22Rv1 (cell line): ENCODE data around the gene TUSC1.

Experiments
- H3K27ac ChIP-seq: fragments of 450-650 bp; 2 replicates; pipeline ENCODE4 v1.5.1; 2017
- ZFX ChIP-seq: fragments of 450-650 bp; IDR thresholded peaks from 2 replicates; pipeline ENCODE4 v1.6.1; 2017; ENCODE audit warnings: antibody characterized with exemption, borderline replicate concordance
- TF ChIP-seq, protein P1 (sequence below): fragments of 450-650 bp; IDR thresholded peaks from 2 replicates; pipeline ENCODE4 v1.5.1; 2017; ENCODE audit warnings: mild to moderate bottlenecking

Gene TUSC1

GRCh38 chr9:25678147-25678666 lies at the start of gene TUSC1:
TSS of gene TUSC1 (minus strand) at chr9:25678444. CDS start at chr9:25678312, 132 bp downstream.
- TF ChIP-seq, protein P1, sequence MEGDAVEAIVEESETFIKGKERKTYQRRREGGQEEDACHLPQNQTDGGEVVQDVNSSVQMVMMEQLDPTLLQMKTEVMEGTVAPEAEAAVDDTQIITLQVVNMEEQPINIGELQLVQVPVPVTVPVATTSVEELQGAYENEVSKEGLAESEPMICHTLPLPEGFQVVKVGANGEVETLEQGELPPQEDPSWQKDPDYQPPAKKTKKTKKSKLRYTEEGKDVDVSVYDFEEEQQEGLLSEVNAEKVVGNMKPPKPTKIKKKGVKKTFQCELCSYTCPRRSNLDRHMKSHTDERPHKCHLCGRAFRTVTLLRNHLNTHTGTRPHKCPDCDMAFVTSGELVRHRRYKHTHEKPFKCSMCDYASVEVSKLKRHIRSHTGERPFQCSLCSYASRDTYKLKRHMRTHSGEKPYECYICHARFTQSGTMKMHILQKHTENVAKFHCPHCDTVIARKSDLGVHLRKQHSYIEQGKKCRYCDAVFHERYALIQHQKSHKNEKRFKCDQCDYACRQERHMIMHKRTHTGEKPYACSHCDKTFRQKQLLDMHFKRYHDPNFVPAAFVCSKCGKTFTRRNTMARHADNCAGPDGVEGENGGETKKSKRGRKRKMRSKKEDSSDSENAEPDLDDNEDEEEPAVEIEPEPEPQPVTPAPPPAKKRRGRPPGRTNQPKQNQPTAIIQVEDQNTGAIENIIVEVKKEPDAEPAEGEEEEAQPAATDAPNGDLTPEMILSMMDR: peak; percentile 14; the same call in 1 of the 2 replicates
- TF ChIP-seq ZFX: no peak
- H3K27ac ChIP-seq: peak within 1 kb of the TSS; percentile 98

DNA sequence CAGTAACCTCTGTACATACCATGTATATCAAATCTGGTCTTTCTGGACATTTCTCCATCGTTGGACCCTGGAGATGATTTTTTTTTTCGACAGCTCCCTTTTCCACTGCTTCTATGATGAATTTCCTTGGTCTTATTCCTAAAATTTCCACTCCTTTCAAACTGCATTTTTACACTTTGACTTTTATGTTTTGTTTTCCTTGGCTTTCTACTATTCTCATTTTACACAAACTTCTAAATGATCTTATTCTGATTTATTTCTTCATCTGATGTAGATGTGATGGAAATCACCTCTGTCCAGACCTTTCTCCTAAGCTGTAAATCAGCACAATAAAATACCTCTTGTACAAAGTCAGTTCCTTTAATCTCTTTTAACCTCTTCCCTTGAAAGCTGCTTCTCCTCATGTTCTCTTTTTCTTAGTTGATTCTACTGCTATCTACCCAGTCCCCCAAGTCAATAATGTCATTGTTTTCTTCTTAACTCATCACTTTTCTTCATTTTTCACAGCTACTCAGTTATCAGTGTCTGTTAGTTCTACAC lies 48.7 kb upstream of the TUSC1 start:
- H3K27ac ChIP-seq: no peak overlapping the region
- TF ChIP-seq, protein P1: no peak
- no peak for TF ChIP-seq ZFX

DNA sequence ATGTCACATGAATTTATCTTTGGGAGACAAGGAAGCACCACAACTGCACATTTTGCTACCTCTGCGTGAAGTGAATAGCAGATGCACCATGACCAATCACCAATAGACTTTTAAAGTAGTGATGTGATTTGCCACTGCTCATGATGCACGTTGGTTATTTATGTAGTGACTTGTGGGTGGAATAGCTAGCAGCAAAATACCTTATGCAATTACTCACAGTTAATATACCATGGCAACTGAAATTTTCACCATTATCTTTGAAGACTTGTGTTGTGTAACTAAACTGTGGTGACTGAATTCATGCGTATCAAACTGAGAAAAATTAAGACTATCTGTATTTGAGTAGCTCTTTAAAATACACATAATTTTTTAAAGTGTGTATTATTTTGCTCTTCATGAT lies 46.2 kb upstream of the TUSC1 start:
- TF ChIP-seq, protein P1: no peak
- TF ChIP-seq ZFX: no peak
- H3K27ac ChIP-seq: no peak overlapping the region

DNA sequence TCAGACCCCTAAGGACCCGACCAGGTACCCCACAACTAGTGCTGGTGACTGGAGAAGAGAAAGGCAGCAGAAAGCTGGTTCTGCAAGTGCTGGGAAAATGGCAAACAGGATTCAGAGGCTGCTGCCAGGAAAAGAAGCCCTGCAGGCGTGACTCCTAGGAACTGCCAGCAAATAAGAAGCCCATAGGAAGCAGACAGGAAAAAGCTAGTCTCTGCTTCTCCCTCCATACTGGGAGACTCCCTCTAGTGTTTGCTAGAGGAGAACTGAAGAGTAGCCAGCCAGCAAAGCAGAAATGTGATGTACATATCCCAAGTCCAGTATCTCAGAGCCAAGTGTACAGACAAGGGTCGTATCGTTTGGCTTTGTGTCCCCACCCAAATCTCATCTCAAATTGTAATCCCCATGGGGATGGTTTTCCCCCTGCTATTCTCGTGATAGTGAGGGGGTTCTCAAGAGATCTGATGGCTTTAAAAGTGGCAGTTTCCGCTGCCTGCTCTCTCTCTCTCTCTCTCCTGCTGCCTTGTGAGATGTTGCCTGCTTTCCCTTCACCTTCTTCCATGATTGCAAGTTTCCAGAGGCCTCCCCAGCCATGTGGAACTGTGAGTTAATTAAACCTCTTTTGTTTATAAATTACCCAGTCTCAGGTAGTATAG lies 38.1 kb upstream of the TUSC1 start:
- peak overlapping the region; percentile 59 for H3K27ac ChIP-seq
- TF ChIP-seq ZFX: no peak
- TF ChIP-seq, protein P1: peak; percentile 84

DNA sequence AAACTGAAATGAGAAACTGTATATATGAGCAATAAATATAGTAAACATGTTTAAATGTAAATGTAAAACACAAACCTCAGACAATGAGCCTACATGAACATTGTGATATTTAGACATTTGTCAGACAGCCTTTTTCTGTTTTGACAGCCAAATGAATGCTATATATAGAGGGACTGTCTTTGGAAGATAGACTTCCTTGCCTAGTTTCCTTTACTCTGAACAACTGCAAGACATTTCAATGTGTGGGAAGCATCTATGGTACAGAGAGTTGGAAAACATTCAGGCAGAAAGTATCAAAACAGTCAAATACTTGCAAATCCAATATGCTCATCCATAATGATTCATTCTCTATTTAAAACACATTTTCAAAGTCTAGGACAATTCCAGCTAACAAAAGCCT lies 31.7 kb upstream of the TUSC1 start:
- TF ChIP-seq ZFX: no peak
- TF ChIP-seq, protein P1: no peak
- no peak overlapping the region for H3K27ac ChIP-seq

- no peak overlapping the region for H3K27ac ChIP-seq
- TF ChIP-seq, protein P1: no peak
- TF ChIP-seq ZFX: no peak
These were observed 26.6 kb upstream of the TUSC1 start for GRCh38 chr9:25704800-25705199.

- TF ChIP-seq, protein P1: no peak
- TF ChIP-seq ZFX: no peak
- H3K27ac ChIP-seq: no peak overlapping the region
These were observed 25.6 kb upstream of the TUSC1 start for GRCh38 chr9:25703701-25704357.
